Gastrocnemius medialis (tissue), 4 donors: Measurements from ENCODE around the gene ECHDC1.

Experiments
- CTCF ChIP-seq, 5 experiments: fragments of 450-650 bp in 3 of 5; fragments of 200-600 bp in 2 of 5; sonication (generic) in 2 of 5; IDR thresholded peaks in 4 of 5; conservative IDR thresholded peaks in 1 of 5; 1 replicate in 4 of 5; 2 replicates in 1 of 5; pipeline ENCODE4 v1.5.1; 2016 to 2019; ENCODE audit warnings: antibody characterized with exemption in 5 of 5, mild to moderate bottlenecking in 3 of 5, moderate library complexity in 3 of 5
- POLR2A ChIP-seq, 2 donors: fragments of 450-650 bp; IDR thresholded peaks; one replicate each; pipeline ENCODE4 v1.6.1; 2017; ENCODE audit warnings: antibody characterized with exemption in 2 of 2, mild to moderate bottlenecking in 2 of 2, moderate library complexity in 2 of 2

GRCh38 chr6:127342946-127343808 lies at the start of gene ECHDC1:
- TF ChIP-seq POLR2A (IDR thresholded peaks at IDR 0.05) (peak; percentile 19 to 33), CTCF (IDR thresholded peaks at IDR 0.05 in 4 of 5, conservative IDR thresholded peaks at IDR 0.05 in 1 of 5) (peak in 2 of 5 experiments; percentile 16 to 18)
